Right lobe of liver (tissue), 4 donors: Measurements from ENCODE around the gene SCRN3.

Experiments
- CTCF ChIP-seq, 4 donors: fragments of 200-600 bp in 3 of 4; fragments of 450-650 bp in 1 of 4; IDR thresholded peaks; one replicate each; pipeline versions ENCODE4 v1.5.1 to v1.8.0; 2016 to 2022; ENCODE audit warnings: antibody characterized with exemption in 4 of 4, mild to moderate bottlenecking in 2 of 4
- POLR2A ChIP-seq: fragments of 450-650 bp; IDR thresholded peaks from one replicate; pipeline ENCODE4 v1.6.1; 2017; ENCODE audit warnings: antibody characterized with exemption, mild to moderate bottlenecking
- donor health status: DM: no; HTN: no; CAD: no.
- donor health status: DM: no; HTN: no; CAD: no.
- donor health status: DM: no; HTN: yes; CAD: no.

DNA sequence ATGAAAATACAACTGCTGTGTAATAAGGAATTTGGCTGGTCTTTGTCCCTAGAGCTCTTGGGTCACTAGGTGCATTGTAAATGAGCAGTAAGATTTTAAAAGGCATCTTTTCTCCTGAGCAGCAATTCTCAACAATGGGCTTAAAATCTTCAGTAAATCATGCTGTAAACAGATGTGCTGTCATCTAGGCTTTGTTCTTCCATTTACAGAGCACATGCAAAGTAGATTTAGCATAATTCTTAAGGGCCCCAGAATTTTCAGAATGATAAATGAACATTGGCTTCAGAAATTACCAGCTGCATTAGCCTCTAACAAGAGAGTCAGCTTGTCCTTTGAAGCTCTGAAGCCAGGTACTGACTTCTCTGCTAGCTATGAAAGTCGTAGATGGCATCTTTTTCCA lies 26.8 kb upstream of the SCRN3 start:
- TF ChIP-seq CTCF (IDR thresholded peaks at IDR 0.05): no peak
- TF ChIP-seq POLR2A: no peak
